Activated CD8-positive, alpha-beta T cell treated with anti-CD3 and anti-CD28 coated beads, Interleukin-2, amount 10 ng/mL, durations not matched to agents 7 days and 5 days (primary cell): ENCODE data around the gene BTBD9. TPM values are rescaled to one million over a fixed set of nuclear protein-coding genes. Genes with fewer than 3 reads are reported as not detected.

Experiments
- ATAC-seq: fragments of 150-1000 bp; cut with Tn5 transposase; one replicate; pipeline ENCODE4 v1.10.0; 2021; ENCODE audit warnings: moderate library complexity
- CTCF ChIA-PET: fragments of 350-600 bp; sonication (Branson Sonifier 250); formaldehyde crosslinking; loops from one replicate; lab custom pipeline; 2021; ENCODE audit warnings: antibody characterized with exemption; lab: Charles Lee
- POLR2A ChIA-PET: fragments of 350-600 bp; sonication (Branson Sonifier 250); formaldehyde crosslinking; loops from one replicate; lab custom pipeline; 2021; ENCODE audit warnings: antibody characterized with exemption; lab: Charles Lee
- DNase-seq: peaks from one replicate; pipeline ENCODE4 v3.0.0-alpha.2; 2020
- H3K27ac Mint-ChIP-seq: one replicate; pipeline ENCODE4 v1.8.0; 2021; ENCODE audit warnings: mild to moderate bottlenecking, mixed read lengths
- H3K27me3 Mint-ChIP-seq: one replicate; pipeline ENCODE4 v1.8.0; 2021; ENCODE audit warnings: low read depth, mixed read lengths
- H3K36me3 Mint-ChIP-seq: one replicate; pipeline ENCODE4 v1.8.0; 2021; ENCODE audit warnings: low read depth, mixed read lengths
- H3K4me1 Mint-ChIP-seq: one replicate; pipeline ENCODE4 v1.8.0; 2021; ENCODE audit warnings: low read depth, mixed read lengths
- H3K4me3 Mint-ChIP-seq: one replicate; pipeline ENCODE4 v1.8.0; 2021; ENCODE audit warnings: mild to moderate bottlenecking, mixed read lengths
- H3K9me3 Mint-ChIP-seq: one replicate; pipeline ENCODE4 v1.8.0; 2022; ENCODE audit warnings: mixed read lengths; ENCODE audit not compliant: insufficient read depth
- total RNA-seq, 2 experiments: library from RNA; stranded (reverse); gene quantifications; one replicate each; pipeline ENCODE4 v1.2.3, GENCODE V29; 2021

Gene BTBD9
- total RNA-seq, 2 experiments from 2014 or later = 9.4 to 12.4 TPM

- Mint-ChIP-seq H3K4me1 (no peaks in the 10 kb centered on the region), H3K27ac (no peak overlapping the region), H3K36me3 (no peaks in the 10 kb centered on the region), H3K4me3 (no peak overlapping the region), H3K27me3 (no peaks in the 10 kb centered on the region), H3K9me3 (no peaks in the 10 kb centered on the region)
- POLR2A ChIA-PET = no interaction called here
- ATAC-seq (no peak), DNase-seq (no peak)
- CTCF ChIA-PET = no interaction called here
Measured at GRCh38 chr6:38549795-38550194, 89.9 kb downstream of the BTBD9 start.

GRCh38 chr6:38549180-38549579 lies 90.5 kb downstream of the BTBD9 start:
- ChIA-PET CTCF (no interaction called here), POLR2A (no interaction called here)
- no peak for DNase-seq
- Mint-ChIP-seq H3K36me3 (no peaks in the 10 kb centered on the region), H3K27ac (no peak overlapping the region), H3K9me3 (no peaks in the 10 kb centered on the region), H3K27me3 (no peaks in the 10 kb centered on the region), H3K4me3 (no peak overlapping the region), H3K4me1 (no peaks in the 10 kb centered on the region)
- ATAC-seq = no peak

GRCh38 chr6:38543022-38543421 lies 96.7 kb downstream of the BTBD9 start:
- ChIA-PET CTCF (no interaction called here), POLR2A (no interaction called here)
- no peaks in the 10 kb centered on the region for H3K4me1 Mint-ChIP-seq
- H3K27ac Mint-ChIP-seq = no peak overlapping the region
- H3K4me3 Mint-ChIP-seq = no peak overlapping the region
- no peaks in the 10 kb centered on the region for H3K9me3 Mint-ChIP-seq
- no peaks in the 10 kb centered on the region for H3K36me3 Mint-ChIP-seq
- no peak for ATAC-seq
- H3K27me3 Mint-ChIP-seq = no peaks in the 10 kb centered on the region
- DNase-seq = no peak

- Mint-ChIP-seq H3K9me3 (no peaks in the 10 kb centered on the region), H3K27me3 (no peaks in the 10 kb centered on the region), H3K4me1 (no peaks in the 10 kb centered on the region), H3K4me3 (no peak overlapping the region), H3K36me3 (no peaks in the 10 kb centered on the region), H3K27ac (no peak overlapping the region)
- POLR2A ChIA-PET = no interaction called here
- CTCF ChIA-PET = no interaction called here
- DNase-seq (no peak), ATAC-seq (no peak)
Measured at GRCh38 chr6:38542031-38542430, 97.7 kb downstream of the BTBD9 start.

GRCh38 chr6:38533064-38533463 lies 106.7 kb downstream of the BTBD9 start:
- ATAC-seq = no peak
- Mint-ChIP-seq H3K4me1 (peaks cover 3% of the 10 kb centered on the region), H3K36me3 (peaks cover 6% of the 10 kb centered on the region), H3K4me3 (no peak overlapping the region), H3K27ac (no peak overlapping the region), H3K27me3 (no peaks in the 10 kb centered on the region), H3K9me3 (no peaks in the 10 kb centered on the region)
- CTCF ChIA-PET = no interaction called here
- POLR2A ChIA-PET = no interaction called here
- DNase-seq = no peak

- CTCF ChIA-PET = no interaction called here
- peaks cover 6% of the 10 kb centered on the region for H3K36me3 Mint-ChIP-seq
- H3K4me1 Mint-ChIP-seq = peaks cover 3% of the 10 kb centered on the region
- H3K27ac Mint-ChIP-seq = no peak overlapping the region
- H3K4me3 Mint-ChIP-seq = no peak overlapping the region
- H3K9me3 Mint-ChIP-seq = peaks cover 4% of the 10 kb centered on the region
- no peak for ATAC-seq
- H3K27me3 Mint-ChIP-seq = no peaks in the 10 kb centered on the region
- no peak for DNase-seq
- POLR2A ChIA-PET = no interaction called here
Measured at GRCh38 chr6:38531134-38531533, 108.6 kb downstream of the BTBD9 start.

GRCh38 chr6:38528196-38528965 lies 111.3 kb downstream of the BTBD9 start:
- Mint-ChIP-seq H3K36me3 (peaks cover 9% of the 10 kb centered on the region), H3K4me1 (no peaks in the 10 kb centered on the region), H3K9me3 (peaks cover 10% of the 10 kb centered on the region), H3K27ac (no peak overlapping the region), H3K27me3 (no peaks in the 10 kb centered on the region), H3K4me3 (no peak overlapping the region)
- no peak for DNase-seq
- no peak for ATAC-seq
- ChIA-PET CTCF (no interaction called here), POLR2A (no interaction called here)

- POLR2A ChIA-PET = no interaction called here
- no peaks in the 10 kb centered on the region for H3K27me3 Mint-ChIP-seq
- ATAC-seq = no peak
- no peaks in the 10 kb centered on the region for H3K4me1 Mint-ChIP-seq
- CTCF ChIA-PET = no interaction called here
- peaks cover 10% of the 10 kb centered on the region for H3K9me3 Mint-ChIP-seq
- DNase-seq = no peak
- no peak overlapping the region for H3K27ac Mint-ChIP-seq
- peaks cover 9% of the 10 kb centered on the region for H3K36me3 Mint-ChIP-seq
- H3K4me3 Mint-ChIP-seq = no peak overlapping the region
Measured at GRCh38 chr6:38527371-38527770, 112.4 kb downstream of the BTBD9 start.

GRCh38 chr6:38525888-38526287 lies 113.8 kb downstream of the BTBD9 start:
- no peak for DNase-seq
- ChIA-PET CTCF (no interaction called here), POLR2A (no interaction called here)
- H3K4me3 Mint-ChIP-seq = no peak overlapping the region
- H3K4me1 Mint-ChIP-seq = no peaks in the 10 kb centered on the region
- H3K27ac Mint-ChIP-seq = no peak overlapping the region
- peaks cover 6% of the 10 kb centered on the region for H3K36me3 Mint-ChIP-seq
- no peaks in the 10 kb centered on the region for H3K27me3 Mint-ChIP-seq
- H3K9me3 Mint-ChIP-seq = peaks cover 10% of the 10 kb centered on the region
- ATAC-seq = no peak

GRCh38 chr6:38524436-38525145 lies 115.1 kb downstream of the BTBD9 start:
- Mint-ChIP-seq H3K9me3 (peaks cover 10% of the 10 kb centered on the region), H3K27ac (no peak overlapping the region), H3K4me1 (peaks cover under 1% of the 10 kb centered on the region), H3K36me3 (peaks cover 5% of the 10 kb centered on the region), H3K27me3 (no peaks in the 10 kb centered on the region), H3K4me3 (no peak overlapping the region)
- ChIA-PET POLR2A (no interaction called here), CTCF (no interaction called here)
- no peak for ATAC-seq
- DNase-seq = no peak

GRCh38 chr6:38522322-38522721 lies 117.4 kb downstream of the BTBD9 start:
- ChIA-PET CTCF (interaction anchor here (1.7 kb wide), 1 partner anchor 29 kb away, joined by 6 read pairs; no protein-coding TSS in a partner anchor), POLR2A (no interaction called here)
- no peak overlapping the region for H3K4me3 Mint-ChIP-seq
- peaks cover 5% of the 10 kb centered on the region for H3K36me3 Mint-ChIP-seq
- no peak for ATAC-seq
- H3K9me3 Mint-ChIP-seq = peaks cover 7% of the 10 kb centered on the region
- no peaks in the 10 kb centered on the region for H3K27me3 Mint-ChIP-seq
- H3K27ac Mint-ChIP-seq = no peak overlapping the region
- no peak for DNase-seq
- peaks cover 13% of the 10 kb centered on the region for H3K4me1 Mint-ChIP-seq

GRCh38 chr6:38518511-38519304 lies 121.0 kb downstream of the BTBD9 start:
- Mint-ChIP-seq H3K36me3 (no peaks in the 10 kb centered on the region), H3K4me3 (no peak overlapping the region), H3K4me1 (peaks cover 13% of the 10 kb centered on the region), H3K27me3 (no peaks in the 10 kb centered on the region), H3K9me3 (no peaks in the 10 kb centered on the region), H3K27ac (no peak overlapping the region)
- POLR2A ChIA-PET = no interaction called here
- DNase-seq (no peak), ATAC-seq (no peak)
- CTCF ChIA-PET = interaction anchor here (0.6 to 1.6 kb wide), 3 partner anchors 10 to 1153 kb away, joined by 3 to 5 read pairs (median 3); no protein-coding TSS in a partner anchor
